Nephron (organoid): ENCODE measurements around the gene FOXC2.

Experiments used
- H3K27ac Mint-ChIP-seq, 3 experiments: 2 replicates each; pipeline ENCODE4 v1.8.0; 2020; ENCODE audit warnings: mixed read lengths in 3 of 3, mild to moderate bottlenecking in 2 of 3, moderate library complexity in 1 of 3
- H3K27me3 Mint-ChIP-seq: 2 replicates; pipeline ENCODE4 v1.8.0; 2021; ENCODE audit warnings: low read depth, mild to moderate bottlenecking, moderate library complexity, mixed read lengths
- H3K36me3 Mint-ChIP-seq: 2 replicates; pipeline ENCODE4 v1.8.0; 2020; ENCODE audit warnings: low read depth, mixed read lengths
- H3K4me1 Mint-ChIP-seq: 2 replicates; pipeline ENCODE4 v1.8.0; 2020; ENCODE audit warnings: mixed read lengths
- H3K4me3 Mint-ChIP-seq, 3 experiments: 2 replicates each; pipeline ENCODE4 v1.8.0; 2020; ENCODE audit warnings: mild to moderate bottlenecking in 3 of 3, mixed read lengths in 3 of 3, moderate library complexity in 2 of 3
- H3K9me3 Mint-ChIP-seq: 2 replicates; pipeline ENCODE4 v1.8.0; 2020; ENCODE audit warnings: mixed read lengths
- TF ChIP-seq, protein P1 (sequence below), 3 experiments: fragments of 200-600 bp; sonication (generic); IDR thresholded peaks; one replicate each; pipeline ENCODE4 v1.5.0; 2021; ENCODE audit warnings: antibody characterized with exemption in 3 of 3; ENCODE audit not compliant: unreplicated experiment in 3 of 3

The FOXC2 gene

GRCh38 chr16:86580791-86581170 is 14.2 kb downstream of the FOXC2 start:
- TF ChIP-seq, protein P1, sequence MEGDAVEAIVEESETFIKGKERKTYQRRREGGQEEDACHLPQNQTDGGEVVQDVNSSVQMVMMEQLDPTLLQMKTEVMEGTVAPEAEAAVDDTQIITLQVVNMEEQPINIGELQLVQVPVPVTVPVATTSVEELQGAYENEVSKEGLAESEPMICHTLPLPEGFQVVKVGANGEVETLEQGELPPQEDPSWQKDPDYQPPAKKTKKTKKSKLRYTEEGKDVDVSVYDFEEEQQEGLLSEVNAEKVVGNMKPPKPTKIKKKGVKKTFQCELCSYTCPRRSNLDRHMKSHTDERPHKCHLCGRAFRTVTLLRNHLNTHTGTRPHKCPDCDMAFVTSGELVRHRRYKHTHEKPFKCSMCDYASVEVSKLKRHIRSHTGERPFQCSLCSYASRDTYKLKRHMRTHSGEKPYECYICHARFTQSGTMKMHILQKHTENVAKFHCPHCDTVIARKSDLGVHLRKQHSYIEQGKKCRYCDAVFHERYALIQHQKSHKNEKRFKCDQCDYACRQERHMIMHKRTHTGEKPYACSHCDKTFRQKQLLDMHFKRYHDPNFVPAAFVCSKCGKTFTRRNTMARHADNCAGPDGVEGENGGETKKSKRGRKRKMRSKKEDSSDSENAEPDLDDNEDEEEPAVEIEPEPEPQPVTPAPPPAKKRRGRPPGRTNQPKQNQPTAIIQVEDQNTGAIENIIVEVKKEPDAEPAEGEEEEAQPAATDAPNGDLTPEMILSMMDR (IDR thresholded peaks at IDR 0.05; ENCODE audit: unreplicated experiment in 3 of 3) = no peak
- H3K27me3 Mint-ChIP-seq = peaks cover 78% of the 10 kb centered on the region
- peak overlapping the region; percentile 75 to 97 (median 89) for H3K27ac Mint-ChIP-seq
- H3K9me3 Mint-ChIP-seq = no peaks in the 10 kb centered on the region
- H3K4me3 Mint-ChIP-seq = peak overlapping the region; percentile 85 to 90 (median 88)
- H3K36me3 Mint-ChIP-seq = peaks cover 12% of the 10 kb centered on the region
- H3K4me1 Mint-ChIP-seq = peaks cover 42% of the 10 kb centered on the region

GRCh38 chr16:86581458-86581857 is 14.8 kb downstream of the FOXC2 start:
- peaks cover 12% of the 10 kb centered on the region for H3K36me3 Mint-ChIP-seq
- peaks cover 71% of the 10 kb centered on the region for H3K27me3 Mint-ChIP-seq
- no peaks in the 10 kb centered on the region for H3K9me3 Mint-ChIP-seq
- H3K4me3 Mint-ChIP-seq = peak overlapping the region; percentile 40 to 67 (median 56)
- TF ChIP-seq, protein P1 (IDR thresholded peaks at IDR 0.05; ENCODE audit: unreplicated experiment in 3 of 3) = no peak
- H3K27ac Mint-ChIP-seq = peak overlapping the region; percentile 75 to 97 (median 89)
- H3K4me1 Mint-ChIP-seq = peaks cover 36% of the 10 kb centered on the region

DNA sequence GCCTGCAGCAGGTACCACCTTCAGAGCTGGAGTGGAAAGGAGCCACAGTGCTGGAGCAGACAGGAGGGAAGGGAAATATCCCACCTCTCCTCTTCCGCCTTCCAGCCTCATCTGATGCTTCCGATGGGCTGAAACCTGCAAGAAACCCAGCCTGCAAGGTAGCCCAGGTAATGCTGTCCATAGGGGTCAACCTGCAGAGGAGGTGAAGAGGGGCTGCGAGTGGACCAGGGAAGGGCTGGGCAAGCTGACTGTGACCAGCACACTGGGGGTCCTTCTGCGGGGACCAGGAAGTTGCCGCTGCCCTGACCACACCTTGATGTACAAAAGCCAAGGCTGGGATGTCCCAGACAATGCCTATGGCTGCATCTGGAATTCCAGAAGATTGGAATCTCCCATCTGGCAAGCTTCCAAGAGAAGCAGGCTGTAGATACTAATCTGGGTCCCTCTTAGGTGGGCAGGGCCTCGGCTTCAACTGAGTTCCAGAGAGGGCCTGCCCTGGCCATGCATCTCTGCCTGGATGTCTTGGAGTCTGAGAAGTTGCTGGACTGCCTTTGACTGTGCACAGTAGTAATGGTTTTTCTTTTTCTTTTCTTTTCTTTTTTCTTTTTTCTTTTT is 17.5 kb downstream of the FOXC2 start:
- Mint-ChIP-seq H3K4me1 (peaks cover 15% of the 10 kb centered on the region), H3K27me3 (peaks cover 50% of the 10 kb centered on the region), H3K36me3 (peaks cover 12% of the 10 kb centered on the region), H3K9me3 (no peaks in the 10 kb centered on the region), H3K27ac (no peak overlapping the region), H3K4me3 (no peak overlapping the region)
- TF ChIP-seq, protein P1 (IDR thresholded peaks at IDR 0.05; ENCODE audit: unreplicated experiment in 3 of 3) = no peak

DNA sequence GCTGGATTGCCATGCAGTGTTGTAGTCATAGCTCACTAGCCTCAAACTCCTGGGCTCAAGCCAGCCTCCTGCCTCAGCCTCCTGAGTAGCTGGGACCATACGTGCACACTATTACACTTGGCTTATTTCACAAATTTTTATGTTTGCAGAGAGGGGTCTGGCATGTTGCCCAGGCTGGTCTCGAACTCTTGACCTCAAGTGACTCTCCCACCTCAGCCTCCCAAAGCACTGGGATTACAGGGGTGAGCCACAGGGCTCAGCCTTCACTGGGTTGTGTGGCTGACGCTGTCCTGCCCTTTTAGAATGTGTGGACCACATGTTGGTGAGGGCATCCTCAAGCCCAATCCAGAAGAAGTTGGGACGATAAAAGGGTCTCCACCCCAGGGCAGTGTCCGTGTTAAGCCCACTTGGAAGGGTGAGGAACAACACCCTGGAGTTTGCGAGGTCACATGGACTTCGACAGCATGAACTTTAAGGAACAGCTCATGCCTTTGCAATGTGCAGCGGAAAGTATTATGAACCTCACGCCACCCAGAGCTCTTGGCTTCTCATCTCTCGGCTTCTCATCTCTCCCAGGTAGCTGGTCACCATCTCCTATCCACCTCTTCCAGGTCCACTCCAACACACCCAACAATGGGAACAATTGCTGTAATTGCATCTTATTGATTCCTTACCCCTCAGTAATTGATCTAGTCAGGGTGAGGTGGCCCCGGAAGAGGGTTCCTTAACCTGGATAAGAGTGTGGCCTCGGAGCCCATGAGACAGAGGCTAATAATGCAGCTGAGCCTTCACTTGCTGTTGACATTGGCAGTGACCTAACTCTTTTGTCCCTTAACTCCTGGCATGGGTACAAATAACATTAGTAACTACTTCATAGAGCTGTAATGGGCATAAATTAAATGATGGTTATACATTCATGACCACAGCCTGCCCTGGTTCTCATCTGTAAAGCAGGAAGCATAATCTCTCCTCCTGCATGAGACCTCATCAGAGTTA is 18.4 kb downstream of the FOXC2 start:
- TF ChIP-seq, protein P1 (IDR thresholded peaks at IDR 0.05; ENCODE audit: unreplicated experiment in 3 of 3) = no peak
- Mint-ChIP-seq H3K27ac (no peak overlapping the region), H3K4me1 (peaks cover 11% of the 10 kb centered on the region), H3K27me3 (peaks cover 47% of the 10 kb centered on the region), H3K9me3 (no peaks in the 10 kb centered on the region), H3K4me3 (no peak overlapping the region), H3K36me3 (peaks cover 12% of the 10 kb centered on the region)

GRCh38 chr16:86585821-86586611 is 19.4 kb downstream of the FOXC2 start:
- Mint-ChIP-seq H3K9me3 (no peaks in the 10 kb centered on the region), H3K36me3 (peaks cover 12% of the 10 kb centered on the region), H3K4me1 (peaks cover 5% of the 10 kb centered on the region), H3K4me3 (no peak overlapping the region), H3K27ac (no peak overlapping the region), H3K27me3 (peaks cover 38% of the 10 kb centered on the region)
- TF ChIP-seq, protein P1 (IDR thresholded peaks at IDR 0.05; ENCODE audit: unreplicated experiment in 3 of 3) = no peak
